ENCODE measurements around the gene GLIS1.

GLIS1 gene

GRCh38 chr1:53507116-53507820 is 231.7 kb downstream of the GLIS1 start:
- H4K20me1 ChIP-seq (ENCODE audit: control insufficient read depth, insufficient read depth, low read depth, low read length): no peaks in the 10 kb centered on the region
- no peaks in the 10 kb centered on the region for H3F3A ChIP-seq (ENCODE audit: control insufficient read depth, insufficient read depth)
- H3K79me2 ChIP-seq (ENCODE audit: control insufficient read depth, low read length): no peaks in the 10 kb centered on the region
- TF ChIP-seq EZH2phosphoT487 (IDR thresholded peaks at IDR 0.05; ENCODE audit: borderline replicate concordance, low read length) (no peak), CTCF (IDR thresholded peaks at IDR 0.05; ENCODE audit: low read depth, low read length, poor library complexity, severe bottlenecking) (no peak)
- no peaks in the 10 kb centered on the region for H3K27me3 ChIP-seq (ENCODE audit: control insufficient read depth, low read length)
- H3K4me3 ChIP-seq (ENCODE audit: low read length): no peak overlapping the region
- H3K4me1 ChIP-seq (ENCODE audit: control insufficient read depth, low read length): no peaks in the 10 kb centered on the region
- no peaks in the 10 kb centered on the region for H3K9me2 ChIP-seq (replicated peaks; ENCODE audit: control insufficient read depth, low read length)
- H3K36me3 ChIP-seq (ENCODE audit: control insufficient read depth, low read length): no peaks in the 10 kb centered on the region
- H3K9me3 ChIP-seq (ENCODE audit: control insufficient read depth, insufficient read depth, low read length): no peaks in the 10 kb centered on the region
- no peak overlapping the region for H3K4me2 ChIP-seq (ENCODE audit: low read length)
- H3K27ac ChIP-seq (ENCODE audit: low read depth, low read length): no peak overlapping the region

GRCh38 chr1:53506355-53507050 is 232.5 kb downstream of the GLIS1 start:
- Histone ChIP-seq H3K4me3 (ENCODE audit: low read length) (no peak overlapping the region), H3K27ac (ENCODE audit: low read depth, low read length) (no peak overlapping the region), H3K9me3 (ENCODE audit: control insufficient read depth, insufficient read depth, low read length) (no peaks in the 10 kb centered on the region), H3K4me1 (ENCODE audit: control insufficient read depth, low read length) (no peaks in the 10 kb centered on the region), H3K4me2 (ENCODE audit: low read length) (no peak overlapping the region), H3K36me3 (ENCODE audit: control insufficient read depth, low read length) (no peaks in the 10 kb centered on the region), H3K27me3 (ENCODE audit: control insufficient read depth, low read length) (no peaks in the 10 kb centered on the region), H3F3A (ENCODE audit: control insufficient read depth, insufficient read depth) (no peaks in the 10 kb centered on the region), H3K79me2 (ENCODE audit: control insufficient read depth, low read length) (no peaks in the 10 kb centered on the region), H3K9me2 (replicated peaks; ENCODE audit: control insufficient read depth, low read length) (no peaks in the 10 kb centered on the region), H4K20me1 (ENCODE audit: control insufficient read depth, insufficient read depth, low read depth, low read length) (no peaks in the 10 kb centered on the region)
- TF ChIP-seq CTCF (IDR thresholded peaks at IDR 0.05; ENCODE audit: low read depth, low read length, poor library complexity, severe bottlenecking) (no peak), EZH2phosphoT487 (IDR thresholded peaks at IDR 0.05; ENCODE audit: borderline replicate concordance, low read length) (no peak)

- no peaks in the 10 kb centered on the region for H4K20me1 ChIP-seq (ENCODE audit: control insufficient read depth, insufficient read depth, low read depth, low read length)
- H3K4me2 ChIP-seq (ENCODE audit: low read length): no peak overlapping the region
- no peaks in the 10 kb centered on the region for H3K4me1 ChIP-seq (ENCODE audit: control insufficient read depth, low read length)
- H3K9me2 ChIP-seq (replicated peaks; ENCODE audit: control insufficient read depth, low read length): no peaks in the 10 kb centered on the region
- no peaks in the 10 kb centered on the region for H3K36me3 ChIP-seq (ENCODE audit: control insufficient read depth, low read length)
- no peaks in the 10 kb centered on the region for H3K27me3 ChIP-seq (ENCODE audit: control insufficient read depth, low read length)
- no peak overlapping the region for H3K27ac ChIP-seq (ENCODE audit: low read depth, low read length)
- H3K4me3 ChIP-seq (ENCODE audit: low read length): no peak overlapping the region
- no peaks in the 10 kb centered on the region for H3K79me2 ChIP-seq (ENCODE audit: control insufficient read depth, low read length)
- H3F3A ChIP-seq (ENCODE audit: control insufficient read depth, insufficient read depth): no peaks in the 10 kb centered on the region
- TF ChIP-seq EZH2phosphoT487 (IDR thresholded peaks at IDR 0.05; ENCODE audit: borderline replicate concordance, low read length) (no peak), CTCF (IDR thresholded peaks at IDR 0.05; ENCODE audit: low read depth, low read length, poor library complexity, severe bottlenecking) (no peak)
- no peaks in the 10 kb centered on the region for H3K9me3 ChIP-seq (ENCODE audit: control insufficient read depth, insufficient read depth, low read length)
Measured at GRCh38 chr1:53505891-53506290, 233.1 kb downstream of the GLIS1 start.

Measured in DOHH2 (cell line).